Endodermal cell (in vitro differentiated cells): ENCODE data around the gene FIGLA. TPM values are rescaled to one million over a fixed set of nuclear protein-coding genes. Genes with fewer than 3 reads are reported as not detected.

Experiments used
- DNase-seq: peaks from one replicate; pipeline ENCODE4 v3.0.0-alpha.2; 2017
- H3K27ac ChIP-seq: 2 replicates; pipeline ENCODE4 v1.5.1; 2013; ENCODE audit warnings: mild to moderate bottlenecking, low read depth, low read length, moderate library complexity
- H3K27me3 ChIP-seq: 2 replicates; pipeline ENCODE4 v1.6.1; 2013; ENCODE audit warnings: mild to moderate bottlenecking, low read length, moderate library complexity; ENCODE audit not compliant: insufficient read depth, control insufficient read depth, poor library complexity, severe bottlenecking
- H3K36me3 ChIP-seq: 2 replicates; pipeline ENCODE4 v1.7.0; 2013; ENCODE audit warnings: mild to moderate bottlenecking, low read length, moderate library complexity; ENCODE audit not compliant: control insufficient read depth, insufficient read depth
- H3K4me1 ChIP-seq: one replicate; pipeline ENCODE4 v1.7.0; 2013; ENCODE audit warnings: low read length; ENCODE audit not compliant: control insufficient read depth, insufficient read depth
- H3K4me3 ChIP-seq: 2 replicates; pipeline ENCODE4 v1.5.1; 2013; ENCODE audit warnings: mild to moderate bottlenecking, low read length, moderate library complexity
- H3K9ac ChIP-seq: 2 replicates; pipeline ENCODE4 v1.6.1; 2013; ENCODE audit warnings: mild to moderate bottlenecking, low read length, moderate library complexity; ENCODE audit not compliant: poor library complexity, severe bottlenecking; ENCODE audit errors: extremely low read depth
- H3K9me3 ChIP-seq: 2 replicates; pipeline ENCODE4 v1.6.1; 2013; ENCODE audit warnings: mild to moderate bottlenecking, low read length, moderate library complexity; ENCODE audit not compliant: control insufficient read depth
- H3K27ac Mint-ChIP-seq: 2 replicates; pipeline ENCODE4 v1.8.0; 2020; ENCODE audit warnings: mixed read lengths
- H3K27me3 Mint-ChIP-seq: 2 replicates; pipeline ENCODE4 v1.8.0; 2021; ENCODE audit warnings: mild to moderate bottlenecking, mixed read lengths; ENCODE audit not compliant: insufficient read depth
- H3K36me3 Mint-ChIP-seq: 2 replicates; pipeline ENCODE4 v1.8.0; 2020; ENCODE audit warnings: low read depth, mixed read lengths
- H3K4me1 Mint-ChIP-seq: 2 replicates; pipeline ENCODE4 v1.8.0; 2020; ENCODE audit warnings: mixed read lengths
- H3K4me3 Mint-ChIP-seq: 2 replicates; pipeline ENCODE4 v1.8.0; 2020; ENCODE audit warnings: mild to moderate bottlenecking, moderate library complexity, mixed read lengths
- H3K9me3 Mint-ChIP-seq: 2 replicates; pipeline ENCODE4 v1.8.0; 2020; ENCODE audit warnings: mild to moderate bottlenecking, mixed read lengths
- CTCF ChIP-seq: fragments of 200-600 bp; sonication (generic); conservative IDR thresholded peaks from 2 replicates; pipeline ENCODE4 v1.5.0; 2021; ENCODE audit warnings: antibody characterized with exemption, mild to moderate bottlenecking
- WGBS, 2 experiments: methylation state at CpG; one replicate each; pipeline versions ENCODE4 v1.1.5 to v1.1.7; 2013; ENCODE audit warnings: missing lambda C conversion rate in 2 of 2, mixed read lengths in 1 of 2; ENCODE audit not compliant: insufficient coverage in 1 of 2, insufficient read length in 1 of 2; 5-methylcytosine and 5-hydroxymethylcytosine counted together
- total RNA-seq, 2 donors: library from RNA; stranded (reverse); fragmentation: NEBNext Ultra II Directional in 1 of 2; extraction: Animal tissue kit (Norgen Biotek cat#: 25700) in 1 of 2; gene quantifications; 2 replicates in 1 of 2; 3 replicates in 1 of 2; pipeline ENCODE4 v1.2.1, GENCODE V29; 2021

Gene FIGLA
- total RNA-seq, 2 donors from 2014 or later = not detected

GRCh38 chr2:70829916-70830315, 39.5 kb upstream of the FIGLA start:
- H3K27ac ChIP-seq = no peak overlapping the region
- no peak overlapping the region for H3K4me3 ChIP-seq
- no peaks in the 10 kb centered on the region for H3K36me3 ChIP-seq
- H3K9ac ChIP-seq = no peak overlapping the region
- Mint-ChIP-seq H3K27me3 (peaks cover 38% of the 10 kb centered on the region), H3K4me3 (no peak overlapping the region), H3K9me3 (no peaks in the 10 kb centered on the region), H3K4me1 (no peaks in the 10 kb centered on the region), H3K27ac (no peak overlapping the region), H3K36me3 (no peaks in the 10 kb centered on the region)
- H3K9me3 ChIP-seq = no peaks in the 10 kb centered on the region
- no peak for DNase-seq
- TF ChIP-seq CTCF = no peak
- H3K4me1 ChIP-seq = no peaks in the 10 kb centered on the region
- 96 to 100% methylated on average over 1 of the region's 1 CpG for WGBS, 2 experiments
- H3K27me3 ChIP-seq = peaks cover 6% of the 10 kb centered on the region

GRCh38 chr2:70828914-70829824, 38.7 kb upstream of the FIGLA start:
- H3K27ac Mint-ChIP-seq = no peak overlapping the region
- H3K36me3 Mint-ChIP-seq = no peaks in the 10 kb centered on the region
- Histone ChIP-seq H3K36me3 (no peaks in the 10 kb centered on the region), H3K27ac (no peak overlapping the region), H3K4me3 (no peak overlapping the region), H3K4me1 (no peaks in the 10 kb centered on the region), H3K9me3 (no peaks in the 10 kb centered on the region), H3K27me3 (peaks cover 6% of the 10 kb centered on the region), H3K9ac (no peak overlapping the region)
- peaks cover 34% of the 10 kb centered on the region for H3K27me3 Mint-ChIP-seq
- 89 to 91% methylated on average over 5 to 6 of the region's 6 CpGs for WGBS, 2 experiments
- no peaks in the 10 kb centered on the region for H3K9me3 Mint-ChIP-seq
- no peak for DNase-seq
- H3K4me1 Mint-ChIP-seq = no peaks in the 10 kb centered on the region
- H3K4me3 Mint-ChIP-seq = no peak overlapping the region
- no peak for TF ChIP-seq CTCF

- Histone ChIP-seq H3K27me3 (peaks cover 6% of the 10 kb centered on the region), H3K9ac (no peak overlapping the region), H3K4me3 (no peak overlapping the region), H3K9me3 (no peaks in the 10 kb centered on the region), H3K27ac (no peak overlapping the region), H3K36me3 (no peaks in the 10 kb centered on the region), H3K4me1 (no peaks in the 10 kb centered on the region)
- Mint-ChIP-seq H3K27me3 (peaks cover 27% of the 10 kb centered on the region), H3K4me3 (no peak overlapping the region), H3K4me1 (no peaks in the 10 kb centered on the region), H3K9me3 (no peaks in the 10 kb centered on the region), H3K27ac (no peak overlapping the region), H3K36me3 (no peaks in the 10 kb centered on the region)
- 84 to 91% methylated on average over 3 to 5 of the region's 5 CpGs for WGBS, 2 experiments
- DNase-seq = no peak
- TF ChIP-seq CTCF = no peak
These were observed 37.7 kb upstream of the FIGLA start for GRCh38 chr2:70828115-70828514.
